ENCODE data around the gene CBLB.

CBLB gene

DNA sequence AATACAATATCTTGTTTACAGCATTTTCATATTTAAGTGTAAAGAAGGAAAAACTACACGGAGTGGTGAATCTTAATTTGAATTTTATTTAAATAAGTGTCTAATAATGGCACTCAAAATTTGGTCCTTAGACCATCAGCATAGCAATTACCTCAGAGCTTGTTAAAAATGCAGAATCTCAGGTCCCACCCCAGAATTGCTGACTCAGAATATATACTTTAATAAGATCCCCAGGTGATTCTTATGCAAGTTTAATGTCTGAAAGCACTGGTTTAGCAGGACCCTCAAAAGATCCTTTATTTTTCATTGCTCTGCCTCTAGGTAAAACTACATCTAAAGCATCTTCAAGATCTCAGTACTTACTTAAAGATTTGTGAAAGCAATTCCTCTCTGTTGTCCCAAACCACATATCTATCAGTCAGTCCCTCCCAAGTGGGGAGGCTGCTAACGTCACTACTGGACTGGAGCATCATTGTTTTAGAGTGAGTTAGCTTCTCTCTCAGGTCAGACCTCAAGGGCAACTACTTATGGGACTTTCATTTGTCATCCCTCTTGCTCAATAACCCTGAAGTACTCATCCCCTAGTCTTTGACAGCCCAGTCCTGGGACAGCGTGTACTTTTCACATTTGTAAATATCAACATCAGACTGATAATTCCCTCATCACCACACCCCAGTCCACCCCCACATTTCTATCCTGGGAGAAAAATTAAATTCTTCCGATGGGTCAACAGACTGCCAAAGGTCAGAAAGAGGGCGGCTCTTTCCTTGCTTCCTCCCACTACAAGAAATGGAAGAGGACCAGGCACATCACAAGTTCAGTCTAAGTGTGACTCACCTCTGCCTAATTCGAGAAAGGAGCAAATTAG lies 76.7 kb downstream of the CBLB start:
- in situ Hi-C loops (cut with MboI; ENCODE audit: low sequenced_read_pairs) = no loop called here

DNA sequence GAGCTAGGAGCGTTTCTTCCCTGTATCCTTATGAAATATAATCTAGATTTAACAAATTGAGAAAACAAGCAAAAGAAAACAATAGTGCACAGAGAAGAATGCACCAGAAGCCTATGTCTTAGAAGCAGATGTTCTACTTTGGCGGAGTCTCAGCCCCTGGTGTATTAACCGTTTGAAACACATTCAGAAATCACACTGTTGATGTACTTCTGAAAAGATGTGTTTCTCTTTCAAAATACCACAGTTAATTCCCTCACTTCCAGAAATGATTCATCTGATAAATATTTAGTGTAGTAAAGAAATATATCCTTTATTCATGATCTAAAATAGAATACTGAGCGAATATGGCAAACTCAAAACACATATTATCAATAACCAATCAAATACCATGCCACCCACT lies 77.7 kb downstream of the CBLB start:
- in situ Hi-C loops (cut with MboI; ENCODE audit: low sequenced_read_pairs) = no loop called here

DNA sequence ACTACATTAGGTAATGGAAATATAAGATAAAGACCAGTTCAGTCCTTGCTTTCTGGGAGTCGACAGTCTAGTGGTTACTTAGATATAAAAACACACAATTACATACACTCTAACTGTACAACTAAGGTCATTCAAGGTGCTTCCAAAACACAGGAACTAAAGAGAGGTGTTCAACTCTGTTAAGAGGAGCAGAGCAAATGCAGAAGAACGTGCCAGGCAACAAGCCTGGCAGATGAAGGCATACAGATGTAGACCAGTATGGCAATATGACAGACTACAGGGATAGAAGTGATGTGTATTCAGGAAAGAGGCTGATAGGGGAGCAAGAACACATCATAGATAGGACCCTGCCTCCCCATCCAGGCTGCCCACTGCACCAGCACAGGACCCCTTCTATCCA lies 78.3 kb downstream of the CBLB start:
- in situ Hi-C loops (cut with MboI; ENCODE audit: low sequenced_read_pairs) = no loop called here

DNA sequence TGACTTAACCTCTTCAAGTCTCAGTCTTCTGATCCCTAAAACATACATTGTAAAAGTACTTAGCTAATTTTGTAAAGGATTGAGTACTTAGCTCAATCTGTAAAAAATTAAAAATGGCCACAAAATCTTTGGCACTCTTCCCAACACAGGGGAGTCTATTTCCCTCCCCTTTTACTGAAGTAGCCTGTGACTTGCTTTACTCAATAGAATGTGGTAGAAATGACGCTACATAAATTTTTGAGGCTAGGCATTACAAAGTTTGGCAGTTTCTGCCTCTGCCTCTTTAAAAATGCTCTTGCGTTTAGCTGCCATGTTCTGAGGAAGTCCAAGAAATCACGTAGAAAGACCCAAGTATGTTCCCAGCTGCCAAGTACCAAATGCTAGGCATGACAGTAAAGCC lies 80.2 kb downstream of the CBLB start:
- in situ Hi-C loops (cut with MboI; ENCODE audit: low sequenced_read_pairs) = no loop called here

GRCh38 chr3:105787453-105787852 lies 81.4 kb downstream of the CBLB start:
- in situ Hi-C loops (cut with MboI; ENCODE audit: low sequenced_read_pairs) = no loop called here

GRCh38 chr3:105786990-105787389 lies 81.8 kb downstream of the CBLB start:
- in situ Hi-C loops (cut with MboI; ENCODE audit: low sequenced_read_pairs) = no loop called here

GRCh38 chr3:105786241-105786640 lies 82.6 kb downstream of the CBLB start:
- in situ Hi-C loops (cut with MboI; ENCODE audit: low sequenced_read_pairs) = no loop called here

- in situ Hi-C loops (cut with MboI; ENCODE audit: low sequenced_read_pairs) = no loop called here
Observed at GRCh38 chr3:105785803-105786202, 83.0 kb downstream of the CBLB start.

DNA sequence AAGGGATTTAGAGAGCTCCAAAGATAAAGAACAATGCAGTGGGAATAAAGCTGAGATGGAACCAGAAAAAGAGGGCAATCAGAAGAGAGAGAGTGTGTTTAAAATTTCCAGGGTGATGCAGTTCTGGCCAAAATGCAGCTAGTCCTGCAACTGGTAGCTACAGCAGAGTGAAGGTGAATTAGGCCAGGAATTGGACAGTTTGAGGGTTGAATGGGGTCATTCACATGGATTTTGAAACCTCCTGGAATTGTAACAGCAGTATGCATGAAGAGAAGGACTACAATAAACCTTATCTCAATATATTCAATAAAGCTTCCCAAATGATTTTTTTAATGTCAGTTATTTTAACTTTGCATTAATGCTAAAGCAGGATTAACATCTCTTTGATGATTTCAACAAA lies 85.2 kb downstream of the CBLB start:
- in situ Hi-C loops (cut with MboI; ENCODE audit: low sequenced_read_pairs) = no loop called here

GRCh38 chr3:105781871-105782270 lies 86.9 kb downstream of the CBLB start:
- in situ Hi-C loops (cut with MboI; ENCODE audit: low sequenced_read_pairs) = no loop called here

GRCh38 chr3:105780107-105780506 lies 88.7 kb downstream of the CBLB start:
- in situ Hi-C loops (cut with MboI; ENCODE audit: low sequenced_read_pairs) = no loop called here

- in situ Hi-C loops (cut with MboI; ENCODE audit: low sequenced_read_pairs) = no loop called here
Observed at GRCh38 chr3:105775368-105775767, 93.4 kb downstream of the CBLB start.

DNA sequence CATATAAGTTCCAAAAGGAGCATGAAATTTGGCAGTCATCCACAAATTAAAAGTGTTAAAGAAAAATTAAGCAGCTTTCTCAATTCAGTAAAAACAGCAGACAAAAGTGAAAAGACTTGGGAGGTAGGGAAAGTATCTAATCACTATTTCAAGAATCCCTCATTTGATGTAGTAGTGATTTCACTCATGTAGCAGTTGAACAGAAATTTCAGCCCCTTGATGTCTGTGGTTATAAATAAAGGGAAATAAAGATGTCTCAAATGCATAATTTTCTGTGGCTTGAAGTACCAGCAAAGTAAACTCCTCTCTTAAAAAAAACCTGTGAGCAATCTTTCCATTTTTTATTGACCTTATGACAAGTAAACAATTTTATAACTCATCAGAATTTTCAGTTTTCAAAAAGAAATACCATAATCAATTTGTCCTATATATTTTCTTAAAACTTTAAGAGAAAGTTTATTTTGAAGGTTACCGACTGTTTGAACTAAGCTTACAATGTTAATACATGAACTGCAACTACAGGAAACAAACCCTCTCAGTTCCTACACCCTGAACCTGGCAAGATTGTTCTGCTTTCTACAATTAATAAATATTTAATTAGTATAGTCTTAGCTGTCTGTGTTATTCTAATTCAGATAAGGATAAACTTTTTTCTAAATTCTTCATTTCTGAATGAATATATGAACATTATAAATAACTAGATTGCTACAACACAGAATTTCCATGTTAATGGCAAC lies 94.2 kb downstream of the CBLB start:
- in situ Hi-C loops (cut with MboI; ENCODE audit: low sequenced_read_pairs) = no loop called here

DNA sequence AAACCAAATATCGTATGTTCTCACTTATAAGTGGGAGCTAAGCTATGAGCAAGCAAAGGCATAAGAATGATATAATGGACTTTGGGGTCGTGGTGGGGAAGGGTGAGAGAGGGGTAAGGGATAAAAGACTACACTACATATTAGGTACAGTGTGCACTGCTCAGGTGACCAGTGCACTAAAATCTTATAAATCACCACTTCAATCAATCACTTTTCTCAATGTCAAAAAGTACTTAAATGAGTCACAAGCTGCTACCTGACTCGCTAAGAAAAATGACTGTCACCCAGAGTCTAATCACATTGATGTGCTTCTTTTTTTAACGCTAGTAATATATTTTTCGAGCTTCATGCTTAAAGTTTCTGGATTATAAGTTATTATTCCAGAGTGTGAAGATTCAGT lies 95.5 kb downstream of the CBLB start:
- in situ Hi-C loops (cut with MboI; ENCODE audit: low sequenced_read_pairs) = no loop called here

- in situ Hi-C loops (cut with MboI; ENCODE audit: low sequenced_read_pairs) = no loop called here
Observed at GRCh38 chr3:105772635-105773034, 96.2 kb downstream of the CBLB start.

- in situ Hi-C loops (cut with MboI; ENCODE audit: low sequenced_read_pairs) = no loop called here
Observed at GRCh38 chr3:105771392-105771791, 97.4 kb downstream of the CBLB start.

DNA sequence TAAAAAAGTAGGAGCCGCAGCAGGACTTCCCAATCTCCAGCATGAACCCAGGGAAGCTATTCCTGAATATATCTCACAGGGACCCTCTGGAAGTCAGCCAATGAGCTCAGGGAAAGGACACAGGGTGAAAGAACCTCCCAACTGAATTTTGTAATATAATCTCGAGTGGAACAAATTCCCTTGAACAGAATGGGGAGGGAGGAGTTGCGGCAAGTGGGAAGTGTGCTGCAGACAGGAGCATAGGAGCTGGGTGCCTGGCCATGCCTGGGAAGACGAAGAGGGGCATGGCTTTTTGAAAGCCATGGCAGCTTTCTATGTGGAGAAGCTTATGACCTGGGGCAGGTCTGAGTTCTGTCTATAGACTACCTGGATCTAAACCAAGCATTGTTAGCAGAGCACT lies 98.4 kb downstream of the CBLB start:
- in situ Hi-C loops (cut with MboI; ENCODE audit: low sequenced_read_pairs) = no loop called here

- in situ Hi-C loops (cut with MboI; ENCODE audit: low sequenced_read_pairs) = no loop called here
Observed at GRCh38 chr3:105767776-105768175, 101.0 kb downstream of the CBLB start.

DNA sequence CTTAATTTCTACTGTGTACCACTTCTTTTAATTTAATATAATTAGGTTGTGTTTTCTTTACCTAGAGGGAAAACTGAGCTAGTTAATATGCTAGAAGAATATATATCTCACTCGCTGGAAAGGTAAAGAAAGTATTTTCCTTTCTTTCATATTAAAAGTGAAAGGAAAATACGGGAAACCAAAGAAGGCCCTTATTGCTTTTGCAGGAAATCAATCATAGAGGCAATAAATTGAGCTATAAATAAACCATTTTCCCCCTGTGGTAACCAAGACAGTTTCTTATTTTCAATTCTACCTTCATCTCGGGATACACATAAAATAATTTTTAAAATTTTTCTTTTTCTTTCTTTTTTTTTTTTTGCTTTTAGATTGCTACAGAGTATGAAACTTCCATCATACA lies 101.6 kb downstream of the CBLB start:
- in situ Hi-C loops (cut with MboI; ENCODE audit: low sequenced_read_pairs) = no loop called here

- in situ Hi-C loops (cut with MboI; ENCODE audit: low sequenced_read_pairs) = no loop called here
Observed at GRCh38 chr3:105765308-105765639, 103.5 kb downstream of the CBLB start.

DNA sequence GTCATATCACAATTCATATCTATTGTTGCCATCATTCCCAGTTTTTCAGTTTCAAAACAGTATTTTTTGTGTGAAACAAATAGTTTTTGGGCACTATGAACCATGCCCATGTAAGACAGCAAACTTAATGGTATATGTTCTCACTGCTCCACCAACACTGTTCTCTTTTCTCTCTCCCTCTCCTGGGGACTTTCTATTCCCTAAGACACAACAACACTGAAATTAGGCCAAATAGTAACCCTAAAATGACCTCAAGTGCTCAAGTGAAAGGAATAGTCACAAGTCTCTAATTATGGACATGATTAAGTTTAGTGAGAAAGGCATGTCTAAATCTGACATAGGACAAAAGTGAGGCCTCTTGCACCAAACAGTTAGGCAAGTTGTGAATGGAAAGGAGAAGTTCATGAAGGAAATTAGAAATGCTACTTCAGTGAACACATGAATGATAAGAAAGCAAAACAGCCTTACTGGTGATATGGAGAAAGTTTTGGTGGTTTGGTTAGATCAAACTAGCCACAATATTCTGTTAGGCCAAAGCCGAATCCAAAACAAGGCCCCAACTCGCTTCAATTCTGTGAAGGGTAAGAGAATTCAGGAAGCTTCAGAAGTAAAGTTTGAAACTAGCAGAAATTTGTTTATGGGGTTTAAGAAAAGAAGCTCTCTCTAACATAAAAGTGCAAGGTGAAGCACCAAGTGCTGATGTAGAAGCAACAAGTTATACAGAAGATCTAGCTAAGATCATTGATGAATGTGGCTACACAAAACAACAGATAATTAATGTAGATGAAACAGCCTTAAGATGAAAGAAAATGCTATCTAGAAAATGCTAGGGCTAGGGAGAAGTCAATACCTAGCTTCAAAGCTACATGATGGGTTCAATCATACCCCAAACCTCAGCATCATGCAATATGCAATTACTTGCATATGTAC lies 104.2 kb downstream of the CBLB start:
- in situ Hi-C loops (cut with MboI; ENCODE audit: low sequenced_read_pairs) = no loop called here

All from hTERT RPE-1 (cell line).